Measurements from ENCODE around the gene EEFSEC. TPM values are rescaled to one million over a fixed set of nuclear protein-coding genes. Genes with fewer than 3 reads are reported as not detected.

Gene EEFSEC
- total and polyA plus RNA-seq, 2 experiments from 2014 or later = 10.1 to 16.2 TPM

- H3K9me2 ChIP-seq (ENCODE audit: insufficient read depth) = no peaks in the 10 kb centered on the region
- TF ChIP-seq EZH2 (IDR thresholded peaks at IDR 0.05; ENCODE audit: low read depth, unreplicated experiment) (no peak), REST (IDR thresholded peaks at IDR 0.05; ENCODE audit: unreplicated experiment) (no peak), ZNF114 (CRISPR knock-in tag; IDR thresholded peaks at IDR 0.05) (no peak), POLR2AphosphoS5 (IDR thresholded peaks at IDR 0.05; ENCODE audit: low read depth) (no peak), ETS1 (IDR thresholded peaks at IDR 0.05) (no peak), CREB1 (CRISPR knock-in tag; IDR thresholded peaks at IDR 0.05; ENCODE audit: low read depth) (no peak), ZNF462 (CRISPR knock-in tag; IDR thresholded peaks at IDR 0.05) (no peak), JUNB (IDR thresholded peaks at IDR 0.05; ENCODE audit: unreplicated experiment) (no peak), CTCF (conservative IDR thresholded peaks at IDR 0.05; ENCODE audit: low read depth in 2 of 2) (no peak), ZNF331 (CRISPR knock-in tag; IDR thresholded peaks at IDR 0.05; ENCODE audit: low read depth) (no peak), EZH2phosphoT487 (IDR thresholded peaks at IDR 0.05; ENCODE audit: unreplicated experiment) (no peak), NANOG (IDR thresholded peaks at IDR 0.05; ENCODE audit: borderline replicate concordance) (no peak), STAT1 (IDR thresholded peaks at IDR 0.05; ENCODE audit: unreplicated experiment) (no peak)
- H3K4me1 ChIP-seq (ENCODE audit: insufficient read depth) = no peaks in the 10 kb centered on the region
- H2AFZ ChIP-seq = no peak overlapping the region
- no peaks in the 10 kb centered on the region for H3F3A ChIP-seq (replicated peaks; ENCODE audit: low read depth)
- no peaks in the 10 kb centered on the region; the same call in 1 of the 2 replicates for H4K20me1 ChIP-seq (replicated peaks; ENCODE audit: insufficient read depth)
- Mint-ChIP-seq H3K4me1 (peaks cover 9% of the 10 kb centered on the region), H3K4me3 (no peak overlapping the region), H3K27ac (no peak overlapping the region), H3K36me3 (ENCODE audit: low read depth) (no peaks in the 10 kb centered on the region; the same call in 2 of the 3 replicates), H3K9me3 (no peaks in the 10 kb centered on the region), H3K27me3 (ENCODE audit: insufficient read depth, low read depth, poor library complexity) (no peaks in the 10 kb centered on the region)
- H3K27ac ChIP-seq (ENCODE audit: low read depth) = no peak overlapping the region
- H3K36me3 ChIP-seq (ENCODE audit: insufficient read depth) = no peaks in the 10 kb centered on the region
- H3K27me3 ChIP-seq (ENCODE audit: insufficient read depth) = no peaks in the 10 kb centered on the region
- ATAC-seq = no peak
- no peak for DNase-seq (ENCODE audit: low spot score)
- no peak overlapping the region for H3K4me3 ChIP-seq
- no peak overlapping the region for H3K4me2 ChIP-seq
- H3K79me2 ChIP-seq (replicated peaks; ENCODE audit: insufficient read depth) = no peaks in the 10 kb centered on the region
Observed at GRCh38 chr3:128307781-128308469, 154.6 kb downstream of the EEFSEC start.
